K562 (cell line): Measurements from ENCODE around the gene FAF2. TPM values are rescaled to one million over a fixed set of nuclear protein-coding genes. Genes with fewer than 3 reads are reported as not detected.

Experiments
- ATAC-seq: fragments of 200-7000 bp; cut with Tn5 transposase; 3 replicates; pipeline ENCODE4 v1.9.1; 2020; ENCODE audit warnings: moderate library complexity
- BruUV-seq: library from RNA; stranded (reverse); fragments of 400-500 nt; replicated peaks from 2 replicates; lab custom pipeline; 2021; lab: Mats Ljungman, UMichigan
- CTCF ChIA-PET: fragments of 300-600 bp; formaldehyde crosslinking; extraction: SDS; loops from one replicate; lab custom pipeline; 2021; ENCODE audit warnings: low intra/inter-chr PET ratio; lab: Yijun Ruan, JAX
- POLR2A ChIA-PET: fragments of 300-600, 350-650 bp; sonication (Branson Sonifier 250); formaldehyde crosslinking; extraction: SDS; loops from one replicate; lab custom pipeline; 2021; ENCODE audit warnings: antibody characterized with exemption, inconsistent platforms; lab: Yijun Ruan, JAX
- DNase-seq, 4 experiments: peaks; one replicate each; pipeline versions ENCODE4 v3.0.0 to v3.0.0-alpha.2; 2011 to 2018; ENCODE audit warnings: low spot score in 3 of 4, mixed read lengths in 3 of 4; ENCODE audit errors: extremely low read depth in 1 of 4
- FAIRE-seq: peaks from 2 replicates; lab custom pipeline; 2011; peaks lifted over from hg19 to GRCh38; lab: Jason Lieb, UNC
- H2AFZ ChIP-seq: 2 replicates; pipeline ENCODE4 v1.6.0; 2011; ENCODE audit warnings: low read depth, low read length, control low read depth, inconsistent platforms
- H3K27ac ChIP-seq: fragments of 200-600 bp; 3 replicates; pipeline ENCODE4 v1.8.0; 2011; ENCODE audit warnings: low read depth, mild to moderate bottlenecking, control low read depth, inconsistent platforms, low read length, moderate library complexity, mixed read lengths; ENCODE audit errors: extremely low read depth
- H3K27me3 ChIP-seq, 2 experiments: fragments of 300-600 bp in 1 of 2; 2 replicates in 1 of 2; 3 replicates in 1 of 2; pipeline versions ENCODE4 v1.6.0 to v1.8.0; 2011; ENCODE audit warnings: inconsistent platforms in 2 of 2, low read length in 2 of 2, mild to moderate bottlenecking in 1 of 2, mixed read lengths in 1 of 2, moderate library complexity in 1 of 2; ENCODE audit not compliant: control insufficient read depth in 2 of 2, insufficient read depth in 2 of 2
- H3K36me3 ChIP-seq: fragments of 300-600 bp; 3 replicates; pipeline ENCODE4 v1.8.0; 2011; ENCODE audit warnings: mild to moderate bottlenecking, low read length, inconsistent platforms; ENCODE audit not compliant: control insufficient read depth, insufficient read depth
- H3K4me1 ChIP-seq, 2 experiments: fragments of 200-600 bp in 1 of 2; replicated peaks in 1 of 2; 2 replicates in 1 of 2; 3 replicates in 1 of 2; pipeline versions ENCODE4 v1.5.1 to v1.8.0; 2011; ENCODE audit warnings: inconsistent platforms in 2 of 2, low read length in 2 of 2, mild to moderate bottlenecking in 1 of 2, mixed read lengths in 1 of 2, moderate library complexity in 1 of 2; ENCODE audit not compliant: control insufficient read depth in 2 of 2, insufficient read depth in 2 of 2
- H3K4me2 ChIP-seq: 2 replicates; pipeline ENCODE4 v1.6.1; 2011; ENCODE audit warnings: low read length, control low read depth, inconsistent platforms, mixed read lengths; ENCODE audit not compliant: insufficient read depth
- H3K4me3 ChIP-seq: fragments of 200-600 bp; sonication (generic), shearing (Covaris generic); 2 replicates; pipeline ENCODE4 v1.5.1; 2016; ENCODE audit warnings: control low read depth, inconsistent platforms
- H3K79me2 ChIP-seq: fragments of 200-600 bp; 3 replicates; pipeline ENCODE4 v1.8.0; 2011; ENCODE audit warnings: low read length, inconsistent platforms; ENCODE audit not compliant: control insufficient read depth, insufficient read depth
- H3K9ac ChIP-seq, 2 experiments: 2 replicates each; pipeline versions ENCODE4 v1.6.0 to v1.6.1; 2011; ENCODE audit warnings: low read depth in 2 of 2, low read length in 2 of 2, control low read depth in 1 of 2, inconsistent platforms in 1 of 2, mild to moderate bottlenecking in 1 of 2, mixed read lengths in 1 of 2; ENCODE audit not compliant: insufficient read depth in 1 of 2
- H3K9me1 ChIP-seq: one replicate; pipeline ENCODE4 v1.6.0; 2011; ENCODE audit warnings: inconsistent platforms, mild to moderate bottlenecking, low read length, moderate library complexity; ENCODE audit not compliant: control insufficient read depth, insufficient read depth
- H3K9me3 ChIP-seq: replicated peaks from 2 replicates; pipeline ENCODE4 v1.5.1; 2011; ENCODE audit warnings: low read depth, low read length, inconsistent platforms; ENCODE audit not compliant: control insufficient read depth, insufficient read depth
- H4K20me1 ChIP-seq: replicated peaks from 2 replicates; pipeline ENCODE4 v1.6.1; 2011; ENCODE audit warnings: low read length, inconsistent platforms, mixed read lengths; ENCODE audit not compliant: control insufficient read depth, insufficient read depth
- CREBBP ChIP-seq: IDR thresholded peaks from one replicate; pipeline ENCODE4 v1.6.1; 2012; ENCODE audit warnings: low read depth, mild to moderate bottlenecking, control low read depth, inconsistent platforms, low read length
- GABPB2 ChIP-seq: fragments of 250-450 bp; sonication (Bioruptor Pico); conservative IDR thresholded peaks from 2 replicates; pipeline ENCODE4 v1.5.1; 2021; ENCODE audit warnings: mild to moderate bottlenecking
- MAFG ChIP-seq: fragments of 450-650 bp; conservative IDR thresholded peaks from 2 replicates; pipeline ENCODE4 v1.6.1; 2016; ENCODE audit warnings: missing genetic modification characterization, missing compliant biosample characterization
- MCM3 ChIP-seq: fragments of 450-650 bp; IDR thresholded peaks from 2 replicates; pipeline ENCODE4 v1.6.1; 2016
- SP1 ChIP-seq: sonication (generic); formaldehyde crosslinking; IDR thresholded peaks from 2 replicates; pipeline ENCODE4 v1.8.1; 2022; ENCODE audit warnings: mild to moderate bottlenecking, missing genetic modification reagents
- SPI1 ChIP-seq: IDR thresholded peaks from 2 replicates; pipeline ENCODE4 v1.6.1; 2011; ENCODE audit warnings: low read depth, low read length, control low read depth, borderline replicate concordance
- ZBED1 ChIP-seq: IDR thresholded peaks from 2 replicates; pipeline ENCODE4 v1.6.1; 2014
- ZBTB34 ChIP-seq: fragments of 250-450 bp; sonication (Bioruptor Pico); IDR thresholded peaks from 2 replicates; pipeline ENCODE4 v1.8.0; 2021; ENCODE audit warnings: mild to moderate bottlenecking, moderate library complexity
- ZFP36 ChIP-seq: fragments of 150-350 bp; IDR thresholded peaks from 2 replicates; pipeline ENCODE4 v1.6.1; 2018; ENCODE audit warnings: low read length, low read depth; ENCODE audit not compliant: partially characterized antibody
- ZNF311 ChIP-seq: fragments of 250-450 bp; sonication (Bioruptor Pico); IDR thresholded peaks from 2 replicates; pipeline ENCODE4 v1.4.0; 2020; ENCODE audit warnings: mild to moderate bottlenecking, moderate library complexity
- ZNF583 ChIP-seq: fragments of 250-450 bp; sonication (Bioruptor Pico); IDR thresholded peaks from 2 replicates; pipeline ENCODE4 v1.4.0; 2020
- ZNF79 ChIP-seq: fragments of 250-450 bp; sonication (Bioruptor Pico); IDR thresholded peaks from 2 replicates; pipeline ENCODE4 v1.4.0; 2020; ENCODE audit warnings: low read depth, mild to moderate bottlenecking, moderate library complexity
- WGBS: fragments of 100-300 bp; shearing (Covaris generic); methylation state at CpG from one replicate; pipeline ENCODE4 v1.1.6; 2016; ENCODE audit warnings: low coverage, mixed read lengths; ENCODE audit not compliant: insufficient coverage; ENCODE audit errors: missing lambda C conversion rate; 5-methylcytosine and 5-hydroxymethylcytosine counted together
- in situ Hi-C: fragments of 300-500 bp; cut with MboI; formaldehyde crosslinking; loops from 4 replicates; pipeline ENCODE4 v1.15.0; 2018; ENCODE audit warnings: inconsistent platforms, mixed read lengths
- intact Hi-C: fragments of 100-400 bp; cut with micrococcal nuclease; formaldehyde crosslinking; loops from 2 replicates; pipeline ENCODE4 v1.14.2; 2022
- polyA plus RNA-seq, 8 experiments: library from polyadenylated mRNA; depleted of rRNA in 4 of 8; stranded (reverse) in 5 of 8; unstranded in 3 of 8; fragments of >200 nt; fragmentation: Nextera tagmentation in 2 of 8; fragmentation: Illumina TruSeq in 1 of 8; extraction: Ambion mirVana in 2 of 8; extraction: Trizol in 1 of 8; gene quantifications; 2 replicates each; pipeline versions ENCODE4 v1.2.1 to v1.2.3, GENCODE V29; 2011 to 2014; ENCODE audit warnings: inconsistent platforms in 1 of 8, missing spikeins in 1 of 8
- total RNA-seq, 7 experiments: library from RNA; depleted of rRNA in 6 of 7; stranded (reverse); fragments of >200 nt in 6 of 7; fragmentation: Illumina TruSeq in 2 of 7; extraction: Trizol in 2 of 7; gene quantifications; 2 replicates each; pipeline versions ENCODE4 v1.2.1 to v1.2.3, GENCODE V29; 2011 to 2021; ENCODE audit warnings: low replicate concordance in 1 of 7
- TF ChIP-seq, protein P1 (sequence below): sonication (generic); formaldehyde crosslinking; IDR thresholded peaks from 2 replicates; pipeline ENCODE4 v1.8.1; 2022; ENCODE audit warnings: missing genetic modification reagents

FAF2 gene
- total and polyA plus RNA-seq, 9 of the 15 experiments (the other 6 are each of a cell fraction or from before 2014, with no cell fraction given), result 25.0 to 44.6 (median 36.1) TPM

- H3K27ac ChIP-seq, result no peak overlapping the region
- H3K9me3 ChIP-seq, result no peaks in the 10 kb centered on the region
- H3K4me2 ChIP-seq, result no peak overlapping the region
- FAIRE-seq (no peak), ATAC-seq (no peak), DNase-seq (no peak)
- H3K4me3 ChIP-seq, result no peak overlapping the region
- CTCF ChIA-PET, result no interaction called here
- H3K4me1 ChIP-seq, result peaks cover 0 to 7% of the 10 kb centered on the region in 2 experiments; a peak in 2 of 5 replicates
- no peak for TF ChIP-seq MCM3
- TF ChIP-seq SPI1, result no peak
- no peak for TF ChIP-seq ZBTB34 (CRISPR knock-in tag)
- TF ChIP-seq, protein P1, sequence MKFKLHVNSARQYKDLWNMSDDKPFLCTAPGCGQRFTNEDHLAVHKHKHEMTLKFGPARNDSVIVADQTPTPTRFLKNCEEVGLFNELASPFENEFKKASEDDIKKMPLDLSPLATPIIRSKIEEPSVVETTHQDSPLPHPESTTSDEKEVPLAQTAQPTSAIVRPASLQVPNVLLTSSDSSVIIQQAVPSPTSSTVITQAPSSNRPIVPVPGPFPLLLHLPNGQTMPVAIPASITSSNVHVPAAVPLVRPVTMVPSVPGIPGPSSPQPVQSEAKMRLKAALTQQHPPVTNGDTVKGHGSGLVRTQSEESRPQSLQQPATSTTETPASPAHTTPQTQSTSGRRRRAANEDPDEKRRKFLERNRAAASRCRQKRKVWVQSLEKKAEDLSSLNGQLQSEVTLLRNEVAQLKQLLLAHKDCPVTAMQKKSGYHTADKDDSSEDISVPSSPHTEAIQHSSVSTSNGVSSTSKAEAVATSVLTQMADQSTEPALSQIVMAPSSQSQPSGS (CRISPR knock-in tag), result no peak
- no peak for TF ChIP-seq ZNF79
- no peak for TF ChIP-seq ZBED1
- no peak for TF ChIP-seq ZFP36
- no peak for TF ChIP-seq ZNF583 (CRISPR knock-in tag)
- TF ChIP-seq ZNF311 (CRISPR knock-in tag), result no peak
- no peak for TF ChIP-seq MAFG (tag)
- no peak for TF ChIP-seq SP1 (CRISPR knock-in tag)
- no peak for TF ChIP-seq GABPB2
- no peak for TF ChIP-seq CREBBP
- no peak overlapping the region for H3K9ac ChIP-seq
- peaks cover 55% of the 10 kb centered on the region for H3K79me2 ChIP-seq
- H3K27me3 ChIP-seq, result no peaks in the 10 kb centered on the region
- POLR2A ChIA-PET, result no interaction called here
- intact Hi-C loops, result no loop called here
- no TSS peak for BruUV-seq
- peaks cover 8% of the 10 kb centered on the region; the same call in 1 of the 2 replicates for H4K20me1 ChIP-seq
- H2AFZ ChIP-seq, result no peak overlapping the region
- WGBS, result 62% methylated on average over 4 of the region's 4 CpGs
- H3K9me1 ChIP-seq, result no peaks in the 10 kb centered on the region
- in situ Hi-C loops, result no loop called here
- H3K36me3 ChIP-seq, result peaks cover 37% of the 10 kb centered on the region; the same call in 2 of the 3 replicates
Observed at GRCh38 chr5:176470539-176470938, 22.4 kb downstream of the FAF2 start.
